Liver (tissue), 3 donors: Measurements from ENCODE around the gene FAM185A.
"Not testable (repeated sequence)": the region's sequence is repeated elsewhere in the genome, so short reads cannot be mapped to it uniquely, and the experiment has no call there.

Experiments
- CTCF ChIP-seq: fragments of 150-350 bp; IDR thresholded peaks from 2 replicates; pipeline ENCODE4 v1.5.1; 2017; ENCODE audit warnings: improper control_type of control experiment, low read depth, low read length; ENCODE audit not compliant: missing input control
- FOXA1 ChIP-seq: IDR thresholded peaks from 2 replicates; pipeline ENCODE4 v1.6.1; 2016; ENCODE audit warnings: antibody characterized with exemption
- GABPA ChIP-seq, 2 donors: IDR thresholded peaks in 1 of 2; conservative IDR thresholded peaks in 1 of 2; 2 replicates each; pipeline ENCODE4 v1.6.1; 2016; ENCODE audit warnings: antibody characterized with exemption in 2 of 2, mild to moderate bottlenecking in 1 of 2, moderate library complexity in 1 of 2
- HNF4A ChIP-seq, 2 donors: conservative IDR thresholded peaks; 2 replicates each; pipeline ENCODE4 v1.6.1; 2016; ENCODE audit warnings: antibody characterized with exemption in 2 of 2, mild to moderate bottlenecking in 2 of 2
- RXRA ChIP-seq, 2 donors: IDR thresholded peaks; 2 replicates each; pipeline ENCODE4 v1.6.1; 2017 to 2018; ENCODE audit warnings: antibody characterized with exemption in 2 of 2, mild to moderate bottlenecking in 1 of 2
- TAF1 ChIP-seq: conservative IDR thresholded peaks from 2 replicates; pipeline ENCODE4 v1.6.1; 2016; ENCODE audit warnings: antibody characterized with exemption, mild to moderate bottlenecking
- TF ChIP-seq, protein P1 (sequence below): IDR thresholded peaks from 2 replicates; pipeline ENCODE4 v1.6.1; 2016; ENCODE audit warnings: antibody characterized with exemption
- TF ChIP-seq, protein P2 (sequence below): IDR thresholded peaks from 2 replicates; pipeline ENCODE4 v1.6.1; 2016; ENCODE audit warnings: antibody characterized with exemption, mild to moderate bottlenecking
- TF ChIP-seq, protein P3 (sequence below): IDR thresholded peaks from 2 replicates; pipeline ENCODE4 v1.6.1; 2016; ENCODE audit warnings: antibody characterized with exemption
- donor health status: healthy.
- donor health status: healthy.

GRCh38 chr7:102790364-102791100 is 41.7 kb downstream of the FAM185A start:
- TF ChIP-seq CTCF; FOXA1; TAF1; GABPA (IDR thresholded peaks at IDR 0.05 in 1 of 2, conservative IDR thresholded peaks at IDR 0.05 in 1 of 2); RXRA (IDR thresholded peaks at IDR 0.05); HNF4A (conservative IDR thresholded peaks at IDR 0.05): not testable (repeated sequence)
- TF ChIP-seq, protein P1, sequence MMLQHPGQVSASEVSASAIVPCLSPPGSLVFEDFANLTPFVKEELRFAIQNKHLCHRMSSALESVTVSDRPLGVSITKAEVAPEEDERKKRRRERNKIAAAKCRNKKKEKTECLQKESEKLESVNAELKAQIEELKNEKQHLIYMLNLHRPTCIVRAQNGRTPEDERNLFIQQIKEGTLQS, result not testable (repeated sequence)
- TF ChIP-seq, protein P2, sequence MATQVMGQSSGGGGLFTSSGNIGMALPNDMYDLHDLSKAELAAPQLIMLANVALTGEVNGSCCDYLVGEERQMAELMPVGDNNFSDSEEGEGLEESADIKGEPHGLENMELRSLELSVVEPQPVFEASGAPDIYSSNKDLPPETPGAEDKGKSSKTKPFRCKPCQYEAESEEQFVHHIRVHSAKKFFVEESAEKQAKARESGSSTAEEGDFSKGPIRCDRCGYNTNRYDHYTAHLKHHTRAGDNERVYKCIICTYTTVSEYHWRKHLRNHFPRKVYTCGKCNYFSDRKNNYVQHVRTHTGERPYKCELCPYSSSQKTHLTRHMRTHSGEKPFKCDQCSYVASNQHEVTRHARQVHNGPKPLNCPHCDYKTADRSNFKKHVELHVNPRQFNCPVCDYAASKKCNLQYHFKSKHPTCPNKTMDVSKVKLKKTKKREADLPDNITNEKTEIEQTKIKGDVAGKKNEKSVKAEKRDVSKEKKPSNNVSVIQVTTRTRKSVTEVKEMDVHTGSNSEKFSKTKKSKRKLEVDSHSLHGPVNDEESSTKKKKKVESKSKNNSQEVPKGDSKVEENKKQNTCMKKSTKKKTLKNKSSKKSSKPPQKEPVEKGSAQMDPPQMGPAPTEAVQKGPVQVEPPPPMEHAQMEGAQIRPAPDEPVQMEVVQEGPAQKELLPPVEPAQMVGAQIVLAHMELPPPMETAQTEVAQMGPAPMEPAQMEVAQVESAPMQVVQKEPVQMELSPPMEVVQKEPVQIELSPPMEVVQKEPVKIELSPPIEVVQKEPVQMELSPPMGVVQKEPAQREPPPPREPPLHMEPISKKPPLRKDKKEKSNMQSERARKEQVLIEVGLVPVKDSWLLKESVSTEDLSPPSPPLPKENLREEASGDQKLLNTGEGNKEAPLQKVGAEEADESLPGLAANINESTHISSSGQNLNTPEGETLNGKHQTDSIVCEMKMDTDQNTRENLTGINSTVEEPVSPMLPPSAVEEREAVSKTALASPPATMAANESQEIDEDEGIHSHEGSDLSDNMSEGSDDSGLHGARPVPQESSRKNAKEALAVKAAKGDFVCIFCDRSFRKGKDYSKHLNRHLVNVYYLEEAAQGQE, result not testable (repeated sequence)
- TF ChIP-seq, protein P3, sequence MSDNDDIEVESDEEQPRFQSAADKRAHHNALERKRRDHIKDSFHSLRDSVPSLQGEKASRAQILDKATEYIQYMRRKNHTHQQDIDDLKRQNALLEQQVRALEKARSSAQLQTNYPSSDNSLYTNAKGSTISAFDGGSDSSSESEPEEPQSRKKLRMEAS, result not testable (repeated sequence)
